Activated T-cell treated with anti-CD3 and anti-CD28 coated beads for 4 hours (primary cell): ENCODE results near the gene MAEA.

Source experiments
- DNase-seq: peaks from one replicate; pipeline ENCODE4 v3.0.0-alpha.2; 2020

The MAEA gene

DNA sequence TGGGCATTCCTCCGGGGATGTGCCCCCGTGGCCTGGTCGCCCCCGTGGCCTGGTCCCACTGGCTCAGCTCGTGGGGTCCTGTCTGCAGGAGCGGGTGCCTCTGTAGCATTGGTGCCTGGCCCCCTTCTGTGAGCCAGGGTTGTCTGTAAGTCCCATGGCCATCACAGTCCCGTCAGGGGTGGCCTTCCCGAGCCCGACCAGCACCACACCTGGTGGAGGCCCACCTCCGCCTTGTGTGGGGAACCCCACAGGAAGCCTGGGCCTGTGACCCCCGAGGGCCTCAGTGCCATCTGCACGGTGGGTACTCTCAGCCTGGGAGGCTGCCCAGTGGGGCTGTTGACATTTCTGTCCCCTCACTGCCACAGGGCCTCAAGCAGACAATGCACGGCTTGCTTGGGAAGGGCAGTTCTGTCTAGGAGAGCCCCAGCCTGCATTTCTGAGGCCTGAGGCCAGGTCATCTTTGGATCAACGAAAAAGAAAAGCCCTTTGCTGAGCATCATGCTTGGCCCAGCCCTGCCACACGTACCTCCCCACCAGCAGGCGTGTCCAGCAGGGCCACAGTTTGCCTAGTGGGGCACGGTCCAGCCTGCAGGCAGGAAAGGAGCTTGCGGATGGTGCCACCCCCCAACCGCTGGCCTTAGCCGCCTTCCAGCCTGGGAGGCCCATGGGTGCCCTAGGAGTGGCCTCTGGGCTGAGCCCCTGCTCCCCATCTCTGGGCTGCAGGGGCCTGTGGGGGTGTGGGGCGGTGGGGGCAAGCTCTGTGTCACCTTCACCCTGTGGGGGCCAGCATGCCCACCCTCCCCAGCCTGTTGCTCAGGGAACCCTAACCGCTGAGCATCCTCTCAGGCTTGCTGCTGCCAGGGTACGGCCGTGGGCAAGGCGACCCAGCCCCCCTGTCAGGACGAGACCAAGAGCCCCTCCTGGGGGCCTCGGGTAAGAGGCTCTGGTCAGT, 93.4 kb downstream of the MAEA start:
- no peak for DNase-seq

DNA sequence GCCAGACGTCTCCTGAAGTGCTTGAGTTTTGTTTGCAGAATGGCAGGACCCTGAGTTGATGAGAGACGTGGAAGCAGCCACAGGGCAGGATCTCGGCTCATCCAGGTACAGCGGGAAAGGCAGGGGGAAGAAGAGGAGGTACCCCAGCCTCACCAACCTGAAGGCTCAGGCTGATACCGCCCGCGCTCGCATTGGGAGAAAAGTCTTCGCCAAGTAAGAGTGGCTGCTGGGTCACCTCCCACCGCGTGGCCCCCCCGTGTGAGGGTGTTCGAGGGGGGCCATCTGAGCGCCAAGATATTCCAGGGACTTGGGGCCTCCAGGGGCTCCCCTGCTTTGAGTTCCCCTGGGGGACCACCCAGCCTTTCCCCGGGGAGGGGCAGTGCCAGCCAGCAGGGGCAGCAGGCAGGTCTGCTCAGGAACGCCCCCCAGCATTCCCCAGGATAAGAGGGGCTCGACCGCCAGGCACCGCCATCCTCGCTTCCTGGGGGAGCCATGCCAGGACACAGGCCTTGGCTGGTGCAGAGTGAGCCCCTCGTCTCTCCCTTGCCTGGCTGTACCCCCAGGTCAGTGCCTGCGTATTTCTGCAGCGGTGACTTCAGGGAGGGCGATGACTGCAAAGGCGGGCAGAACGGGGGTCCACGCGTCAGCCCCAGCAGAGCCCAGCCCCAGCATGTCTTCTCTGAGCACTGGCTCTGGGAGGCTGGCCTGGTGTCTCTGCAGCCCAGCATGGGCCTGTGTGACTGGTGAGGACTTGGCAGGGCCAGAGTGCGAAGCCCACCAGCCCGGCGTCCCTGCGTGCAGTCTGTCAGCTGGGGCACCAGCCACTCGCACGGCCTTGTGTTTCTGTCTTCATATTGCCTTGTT, 94.3 kb downstream of the MAEA start:
- DNase-seq: no peak

DNA sequence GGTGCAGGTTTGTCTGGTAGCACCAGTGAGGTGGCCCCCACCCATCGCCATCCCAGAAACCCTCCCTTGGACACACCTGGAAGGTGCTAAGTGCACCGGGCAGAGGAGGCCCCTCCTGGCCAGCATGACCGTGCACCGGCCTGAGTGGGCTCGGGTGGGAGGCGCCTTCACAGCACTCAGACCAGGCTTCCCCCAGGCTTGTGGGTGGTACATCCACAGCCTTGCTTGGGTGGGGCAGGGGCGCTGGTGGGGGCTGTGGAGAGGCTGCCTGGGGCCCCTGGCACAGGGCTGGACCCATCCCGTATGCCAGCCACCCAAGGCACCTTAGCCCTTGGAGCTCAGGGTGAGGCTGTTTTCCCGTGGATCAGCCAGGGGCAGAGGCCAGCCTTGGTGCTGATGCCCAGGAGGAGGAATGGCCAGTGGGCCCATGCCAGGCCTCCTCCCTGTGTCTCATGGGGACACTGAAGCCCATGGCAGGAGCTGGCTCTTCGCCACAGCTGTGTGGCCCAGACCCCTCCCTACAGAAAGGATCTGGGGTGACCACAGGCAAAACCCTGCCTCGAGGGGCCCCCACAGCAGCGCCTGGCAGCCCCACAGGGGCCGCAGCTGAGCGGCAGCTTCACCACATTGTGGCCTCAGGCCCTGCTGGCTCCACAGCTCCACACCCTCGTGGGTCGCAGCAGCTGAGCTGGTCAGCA, 95.1 kb downstream of the MAEA start:
- DNase-seq: no peak

DNA sequence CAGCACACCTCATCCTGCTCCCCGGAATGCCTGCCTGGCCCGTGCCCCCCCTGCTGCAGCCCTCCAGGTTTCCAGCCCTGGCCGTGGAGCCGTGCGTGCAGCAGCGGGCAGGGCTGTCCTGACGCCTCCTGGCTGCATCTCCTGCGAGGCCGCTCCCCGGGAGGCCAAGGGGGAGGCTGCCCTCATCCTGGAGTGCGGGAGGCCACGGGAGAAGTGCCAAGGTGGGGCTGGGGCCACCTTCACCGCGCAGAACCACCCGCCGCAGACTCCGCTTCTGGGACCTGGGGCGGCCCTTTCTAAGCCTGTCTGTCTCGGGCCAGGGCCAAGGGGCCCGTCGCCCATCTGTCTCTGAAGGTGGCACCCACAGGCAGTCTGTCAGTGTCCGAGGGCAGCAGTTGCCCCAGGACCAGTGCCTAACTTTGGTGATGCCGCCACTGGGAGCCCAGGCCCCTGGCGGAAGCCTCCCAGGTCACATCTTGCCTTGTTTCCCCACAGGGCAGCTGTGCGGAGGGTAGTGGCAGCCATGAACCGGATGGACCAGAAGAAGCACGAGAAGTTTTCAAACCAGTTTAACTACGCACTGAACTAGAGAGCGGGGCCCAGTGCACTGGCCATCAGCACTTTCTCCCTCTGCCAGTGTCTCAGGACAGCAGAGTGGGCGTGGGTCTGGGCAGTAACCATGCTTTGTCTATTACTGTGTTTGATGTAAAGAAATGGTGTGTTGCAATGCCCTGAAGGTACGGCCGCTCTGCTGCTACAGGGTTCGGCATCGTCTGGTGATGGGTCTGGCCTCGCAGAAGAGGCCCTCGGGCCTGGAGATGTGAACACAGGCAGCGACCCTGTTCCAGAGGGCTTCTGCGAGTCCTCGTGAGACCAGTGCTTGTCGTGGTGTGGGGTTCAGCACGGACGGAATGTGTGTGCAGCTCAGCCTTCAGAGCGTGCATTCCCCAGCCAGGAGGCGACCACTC, 96.0 kb downstream of the MAEA start:
- DNase-seq: no peak
